ENCODE measurements around the gene SCN8A.
"Not testable (repeated sequence)": the region's sequence is repeated elsewhere in the genome, so short reads cannot be mapped to it uniquely, and the experiment has no call there.

The SCN8A gene

DNA sequence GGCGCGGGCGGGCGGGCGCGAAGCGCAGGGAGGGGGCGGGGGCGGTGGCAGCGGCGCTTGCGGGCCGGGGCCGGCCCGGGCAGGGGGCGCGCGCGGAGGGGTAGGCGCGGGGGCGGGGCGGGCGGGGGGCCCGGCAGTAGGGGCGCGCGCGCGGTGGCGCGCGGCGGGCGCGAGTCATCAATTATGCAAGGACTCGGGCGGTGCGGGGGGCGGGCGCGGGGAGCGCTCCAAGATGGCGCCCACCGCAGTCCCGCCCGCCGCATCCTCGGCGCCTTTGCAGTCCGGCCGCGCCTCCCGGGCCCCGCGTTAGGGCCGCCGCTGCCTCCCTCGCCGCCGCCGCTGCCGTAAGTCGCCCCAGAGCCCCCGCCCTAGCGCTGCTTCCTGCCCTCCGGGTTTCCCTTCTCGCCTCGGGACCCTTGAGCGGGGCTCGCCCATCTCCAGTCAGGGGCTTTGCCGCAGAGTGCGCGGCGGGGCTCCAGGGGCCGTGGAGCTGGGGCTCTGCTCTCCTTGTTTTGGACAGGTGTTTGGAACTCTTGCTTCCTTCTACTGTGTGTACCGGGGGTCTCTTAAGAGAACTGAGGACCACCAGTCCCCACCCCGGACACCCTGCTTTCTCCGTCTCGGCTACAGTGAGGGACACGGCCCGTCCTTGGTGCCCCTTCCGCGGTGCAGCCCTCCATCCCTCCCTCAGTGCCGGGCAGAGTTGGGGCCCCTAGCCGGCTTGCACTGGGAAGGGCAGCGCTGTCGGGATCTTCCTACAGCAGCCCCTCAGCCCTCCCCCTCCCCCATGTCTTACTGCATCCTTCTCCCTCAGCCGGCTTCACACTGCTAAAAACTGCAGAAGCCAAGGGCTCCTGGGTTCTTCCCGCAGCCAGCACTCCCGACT, at the start of gene SCN8A:
Gene SCN8A, plus strand, starts transcription at position 218 of the 886 bp plus-strand sequence. CDS start 71,585 bp downstream, outside the sequence.
- DNase-seq (ENCODE audit: low spot score), result peak; percentile 71

DNA sequence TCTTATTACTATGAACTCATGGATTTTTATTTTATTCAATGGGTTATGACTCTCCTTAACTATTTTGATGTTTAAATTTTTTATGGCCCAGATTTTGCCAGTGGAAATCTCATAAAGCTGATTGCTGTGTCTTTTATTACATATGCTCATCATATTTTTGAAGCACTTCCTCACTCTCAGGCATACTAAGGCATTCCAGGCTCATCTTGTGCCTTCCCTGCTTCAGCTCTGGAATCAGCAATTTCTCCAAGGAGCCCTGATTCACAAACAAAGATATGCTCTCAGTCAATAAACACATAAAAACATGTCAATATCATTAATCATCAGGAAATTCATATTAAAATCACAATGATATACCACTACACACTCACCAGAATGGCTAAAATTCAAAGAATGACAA, 44.9 kb upstream of the SCN8A start:
- DNase-seq (ENCODE audit: low spot score), result no peak

DNA sequence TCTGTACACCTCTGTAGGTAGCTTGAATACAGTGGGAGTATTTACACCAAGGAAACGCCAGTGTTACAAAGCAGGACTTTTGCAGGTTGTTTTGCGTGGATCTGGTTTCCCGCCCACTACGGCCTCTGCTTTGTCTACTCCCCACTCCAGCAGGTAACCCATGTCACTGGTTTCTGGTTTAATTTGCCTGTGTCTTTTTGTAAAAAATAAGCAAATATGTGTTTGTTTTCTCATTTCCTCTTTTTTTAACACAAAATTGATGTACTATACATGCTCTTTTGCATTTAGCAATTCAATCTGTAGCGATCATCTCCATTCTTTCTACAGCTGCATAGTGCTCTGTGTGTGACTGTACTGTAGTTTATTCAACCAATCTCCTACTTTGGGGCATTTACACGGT, 43.4 kb upstream of the SCN8A start:
- no peak for DNase-seq (ENCODE audit: low spot score)

DNA sequence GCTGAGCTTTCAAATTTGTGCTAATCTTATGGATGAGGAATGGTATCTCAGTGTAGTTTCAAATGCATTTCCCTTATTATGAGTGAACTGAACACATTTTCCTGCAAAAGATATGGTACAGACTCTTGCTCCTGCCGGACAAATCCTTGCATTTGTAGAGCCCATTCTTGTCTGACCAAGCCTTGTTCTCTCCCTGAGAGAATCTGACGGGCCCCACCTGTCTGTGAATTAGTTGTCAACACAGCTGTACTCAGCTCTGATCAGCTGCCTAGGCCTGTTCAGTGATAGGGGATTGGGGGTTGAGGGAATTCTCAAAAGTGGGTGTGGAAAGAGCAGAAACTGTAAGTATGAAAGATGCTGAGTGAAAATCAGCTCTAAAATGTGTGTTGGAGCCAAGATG, 42.8 kb upstream of the SCN8A start:
- no peak for DNase-seq (ENCODE audit: low spot score)

DNA sequence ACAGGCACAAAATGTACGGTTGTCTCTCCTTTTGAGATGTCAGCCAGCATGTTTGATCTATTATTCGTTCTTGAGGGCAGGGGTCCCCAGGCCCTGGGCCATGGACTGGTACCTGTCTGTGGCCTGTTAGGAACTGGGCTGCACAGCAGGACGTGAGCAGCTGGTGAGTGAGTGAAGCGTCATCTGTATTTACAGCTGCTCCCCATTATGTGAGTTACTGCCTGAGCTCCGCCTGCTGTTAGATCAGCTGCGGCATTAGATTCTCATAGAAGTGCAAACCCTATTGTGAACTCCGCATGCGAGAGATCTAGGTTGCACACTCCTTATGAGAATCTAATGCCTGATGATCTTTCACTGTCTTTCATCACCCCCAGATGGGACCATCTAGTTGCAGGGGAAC, 41.4 kb upstream of the SCN8A start:
- no peak for DNase-seq (ENCODE audit: low spot score)

DNA sequence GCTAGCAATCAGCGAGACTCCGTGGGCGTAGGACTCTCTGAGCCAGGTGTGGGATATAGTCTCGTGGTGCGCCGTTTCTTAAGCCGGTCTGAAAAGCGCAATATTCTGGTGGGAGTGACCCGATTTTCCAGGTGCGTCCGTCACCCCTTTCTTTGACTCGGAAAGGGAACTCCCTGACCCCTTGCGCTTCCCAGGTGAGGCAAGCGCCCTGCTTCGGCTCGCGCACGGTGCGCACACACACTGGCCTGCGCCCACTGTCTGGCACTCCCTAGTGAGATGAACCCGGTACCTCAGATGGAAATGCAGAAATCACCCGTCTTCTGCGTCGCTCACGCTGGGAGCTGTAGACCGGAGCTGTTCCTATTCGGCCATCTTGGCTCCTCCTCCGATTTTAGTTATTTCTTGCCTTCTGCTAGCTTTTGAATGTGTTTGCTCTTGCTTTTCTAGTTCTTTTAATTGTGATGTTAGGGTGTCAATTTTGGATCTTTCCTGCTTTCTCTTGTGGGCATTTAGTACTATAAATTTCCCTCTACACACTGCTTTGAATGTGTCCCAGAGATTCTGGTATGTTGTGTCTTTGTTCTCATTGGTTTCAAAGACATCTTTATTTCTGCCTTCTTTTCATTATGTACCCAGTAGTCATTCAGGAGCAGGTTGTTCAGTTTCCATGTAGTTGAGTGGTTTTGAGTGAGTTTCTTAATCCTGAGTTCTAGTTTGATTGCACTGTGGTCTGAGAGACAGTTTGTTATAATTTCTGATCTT, 22.6 kb upstream of the SCN8A start:
- not testable (repeated sequence) for DNase-seq (ENCODE audit: low spot score)

DNA sequence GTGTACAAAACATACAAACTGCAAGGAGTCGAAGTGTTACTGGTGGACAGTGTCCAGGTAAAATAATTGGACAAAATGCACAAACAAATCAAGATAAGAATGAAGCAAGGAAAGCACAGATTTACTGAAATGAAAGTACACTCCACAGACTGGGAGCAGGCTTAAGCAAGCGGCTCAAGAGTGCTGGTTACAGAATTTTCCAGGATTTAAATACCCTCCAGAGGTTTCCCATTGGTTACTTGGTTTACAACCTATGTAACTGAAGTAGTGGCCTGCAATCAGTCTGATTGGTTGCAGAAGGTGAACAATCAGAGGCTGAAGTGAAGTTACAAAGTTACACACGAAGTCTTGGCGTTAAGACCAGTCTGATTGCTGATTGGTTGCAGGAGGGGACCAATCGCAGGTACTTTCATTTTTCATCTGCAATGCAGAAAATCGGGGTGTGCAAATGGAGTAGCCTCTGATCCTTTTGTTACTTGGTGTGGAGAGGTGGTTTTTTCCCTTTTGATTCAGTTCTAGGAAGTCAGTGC, 11.6 kb upstream of the SCN8A start:
- peak; percentile 23 for DNase-seq (ENCODE audit: low spot score)

DNA sequence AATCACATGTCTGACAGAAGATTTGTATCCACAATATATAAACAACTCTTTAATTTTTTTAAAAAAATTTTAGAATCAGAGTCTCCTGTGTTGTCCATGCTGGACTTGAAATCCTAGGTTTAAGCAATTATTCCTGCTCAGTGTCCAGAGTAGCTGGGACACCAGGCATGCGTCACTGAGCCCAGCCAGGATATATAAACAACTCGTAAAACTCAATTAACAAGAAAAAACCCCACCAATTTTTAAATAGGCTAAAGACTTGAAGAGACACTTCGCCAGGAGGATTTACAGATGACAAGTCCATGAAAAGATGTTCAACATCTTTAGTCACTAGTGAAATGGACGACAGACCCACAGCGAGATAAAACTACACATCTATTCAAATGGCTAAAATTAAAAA, 2.0 kb upstream of the SCN8A start:
- no peak for DNase-seq (ENCODE audit: low spot score)

DNA sequence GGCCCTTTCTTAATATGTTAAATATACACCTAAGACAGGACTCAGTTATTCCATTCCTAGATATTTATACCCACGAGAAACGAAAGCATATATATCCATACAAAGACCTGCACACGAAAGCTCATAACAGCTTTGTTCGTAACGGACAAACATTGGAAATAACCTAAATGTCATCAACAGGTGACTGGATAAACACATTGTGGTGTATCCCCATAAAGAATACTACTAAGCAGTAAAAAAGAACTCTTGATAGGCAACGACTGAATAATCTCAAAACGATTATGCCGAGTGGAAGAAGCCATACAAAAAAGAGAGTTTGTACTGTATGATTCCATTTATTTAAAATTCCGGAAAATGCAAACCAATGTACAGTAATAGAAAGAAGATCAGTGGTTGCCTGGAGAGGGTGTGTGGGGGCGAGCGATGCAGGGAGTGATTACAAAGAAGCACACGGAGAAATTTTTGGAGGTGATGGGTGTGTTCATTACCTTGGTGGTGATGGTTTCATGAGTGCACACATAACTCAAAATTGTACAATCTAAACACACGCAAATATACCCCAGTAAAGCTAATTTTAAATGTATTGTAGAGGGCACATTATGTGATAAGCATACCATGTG, 1.4 kb upstream of the SCN8A start:
- no peak for DNase-seq (ENCODE audit: low spot score)

DNA sequence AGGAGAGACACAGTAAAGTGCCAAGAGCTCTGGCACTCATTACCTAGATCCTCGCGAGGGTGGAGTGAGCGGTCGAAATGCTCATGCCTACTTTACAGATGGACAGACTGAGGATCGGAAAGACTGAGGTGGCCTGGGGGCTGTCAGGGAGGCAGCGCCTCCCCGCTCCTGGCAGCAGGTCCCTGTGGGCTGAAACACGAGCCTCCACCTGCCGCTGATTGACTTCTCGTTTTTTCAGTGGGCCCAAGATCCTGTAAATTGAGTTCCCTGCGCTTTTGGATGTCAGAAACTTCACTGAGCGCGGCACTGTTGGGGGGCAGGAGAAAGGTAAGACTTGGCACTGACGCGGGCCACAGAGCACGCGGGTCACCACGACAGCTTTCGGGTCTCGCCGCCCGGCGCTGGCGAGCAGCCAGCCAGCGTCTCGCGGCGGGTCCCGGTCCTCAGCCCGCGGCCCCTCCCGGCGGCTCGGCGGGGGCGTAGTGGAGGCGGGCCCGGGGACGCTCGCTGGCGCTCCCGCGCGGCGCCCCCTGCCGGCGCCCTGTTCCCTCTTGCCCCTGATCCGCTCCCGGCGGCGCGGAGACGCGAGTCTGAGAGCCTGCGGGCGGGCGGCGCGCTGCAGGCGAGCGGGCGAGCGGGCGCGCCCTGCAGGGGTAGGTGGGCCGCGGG, 552 bp upstream of the SCN8A start:
- DNase-seq (ENCODE audit: low spot score), result peak; percentile 91

DNA sequence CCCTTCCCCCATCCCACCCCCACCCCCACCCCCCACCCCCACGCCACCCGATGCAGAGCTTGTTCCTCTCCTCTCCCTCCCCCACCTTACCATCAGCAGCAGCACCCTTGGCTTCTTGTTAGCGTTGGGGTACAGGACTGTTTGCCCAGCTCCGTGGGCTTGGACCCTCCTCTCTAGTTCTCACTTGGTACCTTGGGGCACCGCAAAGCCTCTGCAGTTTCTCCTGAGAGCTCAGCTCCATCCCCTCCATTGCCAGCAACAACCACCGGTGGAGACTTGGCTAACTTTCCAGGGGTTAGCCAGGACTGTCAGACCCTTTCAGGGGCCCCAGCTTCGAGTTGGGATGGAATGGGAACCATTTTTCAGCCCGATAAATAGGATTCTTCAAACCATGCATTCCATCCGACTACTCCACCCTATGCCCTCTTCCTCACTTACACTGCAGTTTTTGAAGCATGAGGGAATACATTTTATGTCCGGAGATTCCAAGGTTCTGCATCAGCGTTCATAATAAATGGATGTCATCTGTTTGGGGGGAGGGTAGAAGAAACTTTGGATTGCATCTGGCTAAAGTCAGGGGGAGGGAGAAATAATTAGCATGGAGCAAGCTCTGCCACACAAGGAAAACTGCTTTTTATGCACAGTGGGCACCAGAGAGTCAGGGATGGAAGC, 1.1 kb downstream of the SCN8A start:
- no peak for DNase-seq (ENCODE audit: low spot score)

DNA sequence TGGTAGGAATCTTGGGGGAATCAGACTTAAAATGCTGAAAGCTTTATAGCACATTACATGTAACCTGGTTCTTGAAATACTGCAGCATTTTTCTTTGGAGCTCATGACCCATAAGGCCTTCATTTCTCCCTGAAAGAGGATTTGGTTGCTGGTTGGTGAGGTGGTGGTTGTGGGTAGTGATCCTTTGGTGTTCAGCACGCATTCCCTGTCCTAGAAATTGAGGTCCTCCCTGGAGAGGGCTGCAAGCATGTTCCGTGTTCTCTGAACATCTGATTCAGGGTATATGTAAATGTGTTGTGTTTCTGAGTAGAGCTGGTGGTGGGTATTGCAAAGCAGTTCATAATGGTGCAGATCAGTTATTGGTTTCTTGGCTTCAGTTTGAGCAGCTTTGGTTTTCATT, 2.0 kb downstream of the SCN8A start:
- DNase-seq (ENCODE audit: low spot score), result no peak

DNA sequence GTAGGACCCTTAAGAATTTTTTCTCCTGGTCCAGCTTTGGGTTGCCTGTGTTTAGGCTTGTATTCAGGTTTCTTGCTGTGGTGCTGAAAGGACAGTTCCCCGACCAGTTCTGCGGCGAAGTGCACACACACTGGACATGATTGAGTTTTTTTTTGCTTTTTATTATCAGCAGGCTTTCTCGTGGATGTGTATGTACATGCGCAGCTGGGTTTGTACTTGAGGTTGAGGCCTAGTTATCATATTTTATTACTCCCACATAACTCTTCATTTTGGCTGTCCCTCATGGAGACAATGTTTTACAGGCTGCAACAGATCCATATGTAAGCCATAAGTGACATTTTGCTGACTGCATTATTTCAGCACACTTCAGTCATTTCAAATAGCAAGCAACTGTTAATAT, 2.5 kb downstream of the SCN8A start:
- peak; percentile 54 for DNase-seq (ENCODE audit: low spot score)

DNA sequence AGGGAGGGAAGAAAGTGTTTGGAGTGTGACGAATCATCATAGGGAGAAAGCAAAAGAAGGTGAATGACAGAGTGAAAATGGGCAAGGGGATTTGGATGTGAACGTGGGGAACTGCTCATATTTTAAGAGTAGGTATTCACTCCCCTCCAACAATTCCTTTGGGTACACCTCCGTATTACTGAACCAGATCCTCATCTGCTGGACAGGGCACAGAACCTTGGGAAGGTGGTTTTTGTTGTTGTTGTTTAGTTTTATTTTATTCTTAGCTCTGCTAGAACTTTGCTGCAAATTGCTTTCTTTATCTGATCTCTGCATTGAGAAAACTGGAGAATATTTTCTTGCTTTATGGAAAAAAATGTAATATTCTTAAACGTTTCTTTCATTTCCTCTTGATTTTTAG, 7.1 kb downstream of the SCN8A start:
- DNase-seq (ENCODE audit: low spot score), result no peak

DNA sequence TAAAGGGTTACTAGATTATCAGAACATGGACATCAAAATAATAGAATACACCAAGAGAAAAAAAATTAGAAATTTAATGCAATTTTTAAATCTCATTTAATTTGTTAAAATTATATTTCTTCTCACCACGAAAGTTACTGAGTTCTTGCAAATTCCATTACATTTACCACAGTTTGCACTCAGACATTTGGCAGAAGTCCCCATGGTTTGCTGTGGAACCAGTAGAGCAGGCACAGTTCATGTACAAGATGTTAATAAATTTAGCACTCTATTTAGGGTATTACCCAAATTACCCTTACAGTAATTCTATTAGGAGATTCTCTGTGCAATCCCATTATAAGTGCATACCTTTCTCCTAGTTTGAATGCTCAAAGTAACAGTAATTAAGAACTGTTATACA, 9.7 kb downstream of the SCN8A start:
- DNase-seq (ENCODE audit: low spot score), result no peak

DNA sequence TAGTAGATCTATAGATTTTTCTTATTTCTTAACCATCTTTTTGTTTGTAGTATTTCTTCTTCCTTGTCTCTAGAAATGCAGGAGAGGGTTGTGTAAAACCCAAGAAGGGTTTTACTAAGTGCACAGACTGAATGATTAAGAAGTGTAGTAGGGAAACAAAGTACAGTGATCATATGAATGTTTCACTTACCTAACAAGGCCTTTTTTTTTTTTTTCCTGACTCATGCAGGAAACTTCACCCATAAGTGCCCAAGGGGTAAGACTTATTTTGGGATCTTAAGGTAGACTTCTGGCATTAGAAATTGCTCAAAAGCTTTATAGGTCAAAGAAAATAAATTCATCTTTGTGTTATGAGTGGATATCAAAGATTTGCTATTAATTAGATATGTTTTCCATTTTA, 10.2 kb downstream of the SCN8A start:
- no peak for DNase-seq (ENCODE audit: low spot score)

DNA sequence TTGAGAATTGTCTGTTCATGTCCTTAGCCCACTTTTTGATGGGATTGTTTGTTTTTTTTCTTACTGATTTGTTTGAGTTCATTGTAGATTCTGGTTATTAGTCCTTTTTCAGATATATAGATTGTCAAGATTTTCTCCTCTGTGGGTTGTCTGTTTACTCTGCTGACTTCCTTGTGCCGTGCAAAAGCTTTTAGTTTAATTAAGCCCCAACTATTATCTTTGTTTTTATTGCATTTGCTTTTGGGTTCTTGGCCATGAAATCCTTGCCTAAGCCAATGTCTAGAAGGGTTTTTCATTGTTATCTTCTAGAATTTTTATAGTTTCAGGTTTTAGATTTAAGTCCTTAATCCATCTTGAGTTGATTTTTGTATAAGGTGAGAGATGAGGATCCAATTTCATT, 14.9 kb downstream of the SCN8A start:
- not testable (repeated sequence) for DNase-seq (ENCODE audit: low spot score)

DNA sequence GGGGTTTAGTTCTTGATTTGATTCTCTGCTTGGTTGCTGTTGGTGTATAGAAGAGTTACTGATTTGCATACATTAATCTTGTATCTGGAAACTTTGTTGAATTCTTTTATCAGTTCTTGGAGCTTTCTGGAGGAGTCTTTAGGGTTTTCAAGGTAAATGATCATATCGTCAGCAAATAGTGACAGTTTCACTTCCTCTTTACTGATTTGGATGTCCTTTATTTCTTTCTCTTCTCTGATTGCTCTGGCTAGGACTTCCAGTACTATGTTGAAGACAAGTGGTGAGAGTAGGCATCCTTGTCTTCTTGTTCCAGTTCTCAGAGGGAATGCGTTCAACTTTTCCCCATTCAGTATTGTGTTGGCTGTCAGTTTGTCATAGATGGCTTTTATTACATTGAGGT, 16.2 kb downstream of the SCN8A start:
- DNase-seq (ENCODE audit: low spot score), result not testable (repeated sequence)

DNA sequence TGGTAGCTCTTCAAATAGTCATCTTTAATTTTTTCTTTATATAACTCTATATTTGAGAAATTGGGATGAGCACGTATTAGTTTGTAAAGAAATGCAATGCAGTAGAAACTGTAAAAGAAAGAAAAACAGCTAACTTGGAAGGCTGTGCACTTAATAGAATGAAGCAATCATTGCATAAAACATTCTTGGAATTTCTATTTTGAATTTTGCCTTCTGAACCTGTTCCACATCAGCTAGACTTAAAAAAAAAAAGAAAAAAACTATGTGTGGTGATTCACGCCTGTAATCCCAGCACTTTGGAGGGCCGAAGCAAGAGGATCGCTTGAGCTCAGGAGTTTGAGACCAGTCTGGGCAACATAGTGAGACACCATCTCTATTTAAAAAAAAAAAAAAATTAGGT, 29.4 kb downstream of the SCN8A start:
- DNase-seq (ENCODE audit: low spot score), result no peak

DNA sequence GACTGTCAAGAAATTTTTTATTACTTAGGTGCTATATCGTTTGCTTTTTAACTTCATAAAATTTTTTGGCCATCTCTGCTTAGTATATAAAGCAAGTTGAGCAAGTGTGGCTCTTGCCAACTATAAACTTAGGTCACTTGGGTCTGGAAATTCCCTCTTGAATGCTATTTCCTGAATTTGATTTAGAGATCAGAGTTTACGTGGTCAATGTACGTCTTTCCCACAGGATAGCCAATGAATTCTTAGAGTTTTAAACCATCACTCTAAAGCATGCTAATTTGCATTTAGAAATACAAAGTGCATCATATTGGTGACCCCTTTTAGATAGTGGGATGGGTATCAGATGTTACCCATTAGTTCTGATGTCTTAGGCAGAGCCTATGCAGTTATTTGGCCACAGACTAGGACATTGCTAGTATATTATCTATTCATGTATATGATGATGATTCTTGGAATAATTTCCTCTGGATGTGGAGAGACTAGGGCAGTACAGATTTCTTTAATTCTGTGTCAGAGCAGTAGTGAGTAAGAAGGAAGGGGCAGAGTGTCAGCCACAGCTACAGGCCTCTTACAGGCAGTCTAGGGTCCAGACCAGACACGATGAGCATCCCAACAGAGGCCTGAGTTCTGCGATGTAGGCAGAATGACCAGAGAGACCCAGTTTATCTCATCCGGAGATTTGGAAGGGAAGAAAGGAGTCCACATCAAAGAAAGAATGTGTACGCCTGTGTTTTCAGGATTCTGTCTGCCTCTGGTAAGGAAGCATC, 30.3 kb downstream of the SCN8A start:
- no peak for DNase-seq (ENCODE audit: low spot score)

DNA sequence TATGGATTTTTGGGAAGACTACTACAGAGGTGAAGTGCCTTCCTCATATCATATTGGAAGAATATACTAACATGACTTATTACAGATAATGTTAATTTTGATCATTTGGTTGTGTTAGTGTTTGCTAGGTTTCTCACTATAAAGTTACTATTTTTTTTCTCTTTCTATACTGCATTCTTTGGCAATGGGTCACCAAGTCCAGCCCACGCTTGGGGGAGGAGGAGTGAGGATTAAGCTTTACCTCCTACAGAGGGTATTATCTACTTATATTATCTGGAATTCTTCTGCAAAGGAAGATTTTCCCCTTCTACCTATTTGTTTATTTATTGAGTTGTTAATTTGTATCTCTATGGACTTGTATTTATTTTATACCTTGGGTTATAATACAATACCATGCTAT, 31.5 kb downstream of the SCN8A start:
- no peak for DNase-seq (ENCODE audit: low spot score)
